Measurements from ENCODE around the gene PLEKHA4. TPM values are rescaled to one million over a fixed set of nuclear protein-coding genes. Genes with fewer than 3 reads are reported as not detected.

Gene PLEKHA4
- total and polyA plus RNA-seq, 9 of the 15 experiments (the other 6 are each of a cell fraction or from before 2014, with no cell fraction given) = 0.07 to 30.8 (median 11.4) TPM

- TF ChIP-seq PRDM10 (IDR thresholded peaks at IDR 0.05; ENCODE audit: partially characterized antibody) (peak; percentile 68), RBM17 (IDR thresholded peaks at IDR 0.05; ENCODE audit: borderline replicate concordance, low read depth, low read length) (no peak), ZNF57 (CRISPR knock-in tag; IDR thresholded peaks at IDR 0.05) (no peak), U2AF1 (optimal IDR thresholded peaks at IDR 0.05; ENCODE audit: low read depth, low read length) (no peak), MYBL2 (IDR thresholded peaks at IDR 0.05; ENCODE audit: low read depth) (no peak), MYBL2 (CRISPR knock-in tag; IDR thresholded peaks at IDR 0.05; ENCODE audit: borderline replicate concordance) (no peak), PHB2 (IDR thresholded peaks at IDR 0.05; ENCODE audit: low read depth) (peak; percentile 96), ZNF507 (tag; conservative IDR thresholded peaks at IDR 0.05) (no peak), CBX1 (IDR thresholded peaks at IDR 0.05; ENCODE audit: low read depth) (no peak), ZNF253 (CRISPR knock-in tag; conservative IDR thresholded peaks at IDR 0.05) (no peak), E2F3 (CRISPR knock-in tag; IDR thresholded peaks at IDR 0.05) (no peak), ZNF717 (CRISPR knock-in tag; IDR thresholded peaks at IDR 0.05) (no peak), FOXK2 (conservative IDR thresholded peaks at IDR 0.05 in 1 of 2, IDR thresholded peaks at IDR 0.05 in 1 of 2; ENCODE audit: low read depth in 2 of 2) (peak; percentile 41 to 84; a peak in 3 of 4 replicates), RFX1 (IDR thresholded peaks at IDR 0.05) (no peak), MEF2D (tag; conservative IDR thresholded peaks at IDR 0.05; ENCODE audit: low read depth) (peak; percentile 66), ZNF224 (CRISPR knock-in tag; IDR thresholded peaks at IDR 0.05) (no peak), SAFB (IDR thresholded peaks at IDR 0.05; ENCODE audit: borderline replicate concordance, low read depth, low read length) (no peak), CTCFL (IDR thresholded peaks at IDR 0.05; ENCODE audit: borderline replicate concordance, insufficient read depth, low read depth, low read length, poor library complexity, severe bottlenecking) (no peak), ZNF239 (CRISPR knock-in tag; IDR thresholded peaks at IDR 0.05) (peak; percentile 73), GTF2E2 (tag; IDR thresholded peaks at IDR 0.05) (no peak; the same call in 1 of the 2 replicates), SUPT5H (IDR thresholded peaks at IDR 0.05) (0 out of 2 replicates have a peak, but pooled peaks have one; percentile 42)
- TF ChIP-seq, protein P1, sequence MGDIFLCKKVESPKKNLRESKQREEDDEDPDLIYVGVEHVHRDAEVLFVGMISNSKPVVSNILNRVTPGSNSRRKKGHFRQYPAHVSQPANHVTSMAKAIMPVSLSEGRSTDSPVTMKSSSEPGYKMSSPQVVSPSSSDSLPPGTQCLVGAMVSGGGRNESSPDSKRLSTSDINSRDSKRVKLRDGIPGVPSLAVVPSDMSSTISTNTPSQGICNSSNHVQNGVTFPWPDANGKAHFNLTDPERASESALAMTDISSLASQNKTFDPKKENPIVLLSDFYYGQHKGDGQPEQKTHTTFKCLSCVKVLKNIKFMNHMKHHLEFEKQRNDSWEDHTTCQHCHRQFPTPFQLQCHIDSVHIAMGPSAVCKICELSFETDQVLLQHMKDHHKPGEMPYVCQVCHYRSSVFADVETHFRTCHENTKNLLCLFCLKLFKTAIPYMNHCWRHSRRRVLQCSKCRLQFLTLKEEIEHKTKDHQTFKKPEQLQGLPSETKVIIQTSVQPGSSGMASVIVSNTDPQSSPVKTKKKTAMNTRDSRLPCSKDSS (IDR thresholded peaks at IDR 0.05; ENCODE audit: low read depth, partially characterized antibody) = no peak
These were observed 5.3 kb upstream of the PLEKHA4 start (continued) for GRCh38 chr19:48873476-48874302.
